HCT116 (cell line): Measurements from ENCODE around the gene PRKAG3. TPM values are rescaled to one million over a fixed set of nuclear protein-coding genes. Genes with fewer than 3 reads are reported as not detected.

Source experiments
- ATAC-seq: fragments of 200-7000 bp; cut with Tn5 transposase; 2 replicates; pipeline ENCODE4 v1.9.1; 2020; ENCODE audit warnings: mild to moderate bottlenecking, moderate library complexity
- BruUV-seq: library from RNA; stranded (reverse); fragments of 400-500 nt; replicated peaks from 2 replicates; lab custom pipeline; 2021; lab: Mats Ljungman, UMichigan
- CTCF ChIA-PET: fragments of 300-600 bp; sonication (Branson Sonifier 250); formaldehyde crosslinking; loops from one replicate; lab custom pipeline; 2021; ENCODE audit warnings: antibody characterized with exemption; lab: Charles Lee
- POLR2A ChIA-PET: fragments of 300-600, 350-600 bp; sonication (Branson Sonifier 250); formaldehyde crosslinking; loops from one replicate; lab custom pipeline; 2021; ENCODE audit warnings: antibody characterized with exemption; lab: Charles Lee
- RAD21 ChIA-PET, 2 experiments: fragments of 300-600 bp; sonication (Branson Sonifier 250); formaldehyde crosslinking; loops; one replicate each; lab custom pipeline; 2023; ENCODE audit warnings: low total read pairs in 2 of 2; ENCODE audit not compliant: uncharacterized antibody in 2 of 2, unreplicated experiment in 2 of 2, low non-redundant PET in 1 of 2; lab: Charles Lee
- DNase-seq: peaks from one replicate; pipeline ENCODE4 v3.0.0-alpha.2; 2010; ENCODE audit warnings: low read depth, low spot score
- H2AFZ ChIP-seq: fragments of 200-600 bp; shearing (Covaris generic), sonication (generic); 2 replicates; pipeline ENCODE4 v1.6.1; 2017; ENCODE audit warnings: low read depth, mixed run types, mixed read lengths, antibody characterized with exemption, low read length; ENCODE audit not compliant: poor library complexity, severe bottlenecking
- H3K27ac ChIP-seq: 2 replicates; pipeline ENCODE4 v1.5.1; 2012; ENCODE audit warnings: low read depth, low read length
- H3K27me3 ChIP-seq: fragments of 200-600 bp; sonication (generic); 2 replicates; pipeline ENCODE4 v1.6.1; 2016; ENCODE audit warnings: mixed run types, low read length, mixed read lengths; ENCODE audit not compliant: insufficient read depth
- H3K36me3 ChIP-seq, 2 experiments: fragments of 200-500 bp in 1 of 2; fragments of 200-600 bp in 1 of 2; sonication (Bioruptor generic) in 1 of 2; sonication (generic) in 1 of 2; 2 replicates each; pipeline versions ENCODE4 v1.5.1 to v1.6.1; 2014 to 2016; ENCODE audit warnings: low read length in 2 of 2, inconsistent platforms in 1 of 2, mixed read lengths in 1 of 2, mixed run types in 1 of 2; ENCODE audit not compliant: insufficient read depth in 2 of 2, control insufficient read depth in 1 of 2
- H3K4me1 ChIP-seq, 2 experiments: fragments of 200-600 bp in 1 of 2; sonication (generic) in 1 of 2; 2 replicates each; pipeline versions ENCODE4 v1.5.1 to v1.6.1; 2012 to 2017; ENCODE audit warnings: low read length in 2 of 2, inconsistent platforms in 1 of 2, mild to moderate bottlenecking in 1 of 2, mixed read lengths in 1 of 2, mixed run types in 1 of 2, moderate library complexity in 1 of 2; ENCODE audit not compliant: insufficient read depth in 2 of 2, control insufficient read depth in 1 of 2
- H3K4me2 ChIP-seq: fragments of 200-600 bp; sonication (generic); 2 replicates; pipeline ENCODE4 v1.6.1; 2017; ENCODE audit warnings: mixed run types, low read length, mixed read lengths
- H3K4me3 ChIP-seq, 2 experiments: fragments of 200-600 bp in 1 of 2; sonication (generic) in 1 of 2; replicated peaks in 1 of 2; 2 replicates each; pipeline ENCODE4 v1.5.1; 2011 to 2016; ENCODE audit warnings: low read length in 2 of 2, control low read depth in 1 of 2, low read depth in 1 of 2, mild to moderate bottlenecking in 1 of 2, mixed read lengths in 1 of 2, mixed run types in 1 of 2
- H3K79me2 ChIP-seq: fragments of 200-600 bp; sonication (generic); 2 replicates; pipeline ENCODE4 v1.6.1; 2017; ENCODE audit warnings: mild to moderate bottlenecking, mixed run types, low read length, moderate library complexity, mixed read lengths; ENCODE audit not compliant: insufficient read depth
- H3K9ac ChIP-seq: fragments of 200-600 bp; sonication (generic); 2 replicates; pipeline ENCODE4 v1.6.1; 2016; ENCODE audit warnings: low read length, mixed read lengths
- H3K9me2 ChIP-seq: fragments of 200-600 bp; sonication (generic), shearing (Covaris generic); 2 replicates; pipeline ENCODE4 v1.6.1; 2017; ENCODE audit warnings: mixed run types, mild to moderate bottlenecking, moderate library complexity; ENCODE audit not compliant: insufficient read depth
- H3K9me3 ChIP-seq, 2 experiments: fragments of 200-500 bp in 1 of 2; fragments of 200-600 bp in 1 of 2; sonication (Bioruptor generic) in 1 of 2; sonication (generic) in 1 of 2; 2 replicates each; pipeline ENCODE4 v1.6.1; 2014 to 2017; ENCODE audit warnings: low read length in 2 of 2, mixed read lengths in 2 of 2, inconsistent platforms in 1 of 2, low read depth in 1 of 2, mild to moderate bottlenecking in 1 of 2, mixed run types in 1 of 2, moderate library complexity in 1 of 2; ENCODE audit not compliant: control insufficient read depth in 1 of 2, insufficient read depth in 1 of 2
- H4K20me1 ChIP-seq: fragments of 200-600 bp; sonication (generic), shearing (Covaris generic); 2 replicates; pipeline ENCODE4 v1.6.1; 2017; ENCODE audit warnings: mixed run types, mild to moderate bottlenecking, moderate library complexity; ENCODE audit not compliant: insufficient read depth
- CBX3 ChIP-seq: IDR thresholded peaks from 2 replicates; pipeline ENCODE4 v1.6.1; 2012; ENCODE audit warnings: low read depth
- CEBPB ChIP-seq: IDR thresholded peaks from 2 replicates; pipeline ENCODE4 v1.6.1; 2012; ENCODE audit warnings: low read depth
- EGR1 ChIP-seq: IDR thresholded peaks from 2 replicates; pipeline ENCODE4 v1.6.1; 2012; ENCODE audit warnings: low read depth
- ELF1 ChIP-seq: IDR thresholded peaks from 2 replicates; pipeline ENCODE4 v1.6.1; 2012; ENCODE audit warnings: low read depth, borderline replicate concordance
- EZH2phosphoT487 ChIP-seq: fragments of 200-600 bp; IDR thresholded peaks from 2 replicates; pipeline ENCODE4 v1.6.1; 2018; ENCODE audit warnings: antibody characterized with exemption, borderline replicate concordance
- FOSL1 ChIP-seq: IDR thresholded peaks from 2 replicates; pipeline ENCODE4 v1.6.1; 2012; ENCODE audit warnings: low read depth
- POLR2A ChIP-seq: IDR thresholded peaks from 2 replicates; pipeline ENCODE4 v1.7.0; 2011; ENCODE audit warnings: borderline replicate concordance; ENCODE audit not compliant: insufficient read depth, insufficient read length; ENCODE audit errors: extremely low read depth
- POLR2AphosphoS5 ChIP-seq: IDR thresholded peaks from 2 replicates; pipeline ENCODE4 v1.6.1; 2011; ENCODE audit warnings: mild to moderate bottlenecking, low read depth, low read length, moderate library complexity
- RAD21 ChIP-seq: IDR thresholded peaks from 2 replicates; pipeline ENCODE4 v1.6.1; 2012; ENCODE audit warnings: low read depth, mild to moderate bottlenecking
- SIN3A ChIP-seq: IDR thresholded peaks from 2 replicates; pipeline ENCODE4 v1.6.1; 2012; ENCODE audit warnings: low read depth
- SP1 ChIP-seq: IDR thresholded peaks from 2 replicates; pipeline ENCODE4 v1.6.1; 2012; ENCODE audit warnings: low read depth
- TCF7L2 ChIP-seq: IDR thresholded peaks from 2 replicates; pipeline ENCODE4 v1.7.0; 2011; ENCODE audit warnings: borderline replicate concordance, inconsistent platforms; ENCODE audit not compliant: insufficient read depth, insufficient read length; ENCODE audit errors: extremely low read depth
- YY1 ChIP-seq: IDR thresholded peaks from 2 replicates; pipeline ENCODE4 v1.6.1; 2011; ENCODE audit warnings: low read length, low read depth, moderate library complexity, mild to moderate bottlenecking; ENCODE audit not compliant: insufficient replicate concordance; ENCODE audit errors: extremely low read depth
- ZFX ChIP-seq: fragments of 450-650 bp; IDR thresholded peaks from 2 replicates; pipeline ENCODE4 v1.6.1; 2017
- ZNF274 ChIP-seq: fragments of 200-500 bp; sonication (Bioruptor generic); IDR thresholded peaks from 2 replicates; pipeline ENCODE4 v1.6.1; 2014; ENCODE audit warnings: mild to moderate bottlenecking, low read depth, low read length, inconsistent platforms
- intact Hi-C: fragments of 100-400 bp; cut with micrococcal nuclease; formaldehyde crosslinking; loops from 2 replicates; pipeline ENCODE4 v1.10.0; 2022
- total RNA-seq: library from RNA; stranded (reverse); gene quantifications from one replicate; pipeline ENCODE4 v1.2.1, GENCODE V29; 2021; ENCODE audit not compliant: unreplicated experiment
- TF ChIP-seq, protein P1 (sequence below): IDR thresholded peaks from 2 replicates; pipeline ENCODE4 v1.6.1; 2012; ENCODE audit warnings: low read depth

Gene PRKAG3
- total RNA-seq, 1 experiment from 2014 or later = not detected

DNA sequence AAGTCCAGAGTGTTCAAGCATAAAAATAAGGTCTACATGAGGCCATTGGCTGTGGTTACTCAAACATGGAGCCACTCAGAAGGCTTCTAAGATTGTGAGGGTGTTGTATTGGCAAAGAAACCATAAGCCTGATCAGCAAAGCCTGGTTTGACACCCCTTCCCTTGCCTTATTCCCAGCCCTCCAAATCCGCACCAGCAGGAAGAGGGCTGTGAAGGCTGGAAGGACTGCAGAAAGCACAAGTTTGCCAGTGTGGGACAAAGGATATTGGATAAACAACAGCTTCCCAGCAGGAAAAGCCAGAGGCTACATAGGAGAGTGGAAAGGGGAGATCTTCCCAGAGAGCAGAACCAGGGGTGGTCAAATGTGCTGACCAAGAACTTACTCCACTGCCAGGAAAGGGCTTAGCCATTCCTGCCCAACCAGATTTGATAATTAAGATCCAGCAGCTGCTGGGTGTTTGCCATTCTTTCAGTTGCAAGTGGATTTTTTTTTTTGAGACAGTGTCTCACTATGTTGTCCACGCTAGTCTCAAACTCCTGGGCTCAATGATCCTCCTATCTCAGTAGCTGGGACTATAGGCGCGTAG, 1.5 kb upstream of the PRKAG3 start:
- H3K4me2 ChIP-seq = peak overlapping the region; percentile 52; the same call in 1 of the 2 replicates
- H3K27ac ChIP-seq = no peak overlapping the region
- DNase-seq = no peak
- intact Hi-C loops = no loop called here
- no peaks in the 10 kb centered on the region for H4K20me1 ChIP-seq
- no peak for TF ChIP-seq SIN3A
- no peak for TF ChIP-seq EGR1
- no peak for TF ChIP-seq SP1
- TF ChIP-seq POLR2A = no peak
- TF ChIP-seq TCF7L2 = no peak
- no peak for TF ChIP-seq ZNF274
- no peak for TF ChIP-seq RAD21
- TF ChIP-seq, protein P1, sequence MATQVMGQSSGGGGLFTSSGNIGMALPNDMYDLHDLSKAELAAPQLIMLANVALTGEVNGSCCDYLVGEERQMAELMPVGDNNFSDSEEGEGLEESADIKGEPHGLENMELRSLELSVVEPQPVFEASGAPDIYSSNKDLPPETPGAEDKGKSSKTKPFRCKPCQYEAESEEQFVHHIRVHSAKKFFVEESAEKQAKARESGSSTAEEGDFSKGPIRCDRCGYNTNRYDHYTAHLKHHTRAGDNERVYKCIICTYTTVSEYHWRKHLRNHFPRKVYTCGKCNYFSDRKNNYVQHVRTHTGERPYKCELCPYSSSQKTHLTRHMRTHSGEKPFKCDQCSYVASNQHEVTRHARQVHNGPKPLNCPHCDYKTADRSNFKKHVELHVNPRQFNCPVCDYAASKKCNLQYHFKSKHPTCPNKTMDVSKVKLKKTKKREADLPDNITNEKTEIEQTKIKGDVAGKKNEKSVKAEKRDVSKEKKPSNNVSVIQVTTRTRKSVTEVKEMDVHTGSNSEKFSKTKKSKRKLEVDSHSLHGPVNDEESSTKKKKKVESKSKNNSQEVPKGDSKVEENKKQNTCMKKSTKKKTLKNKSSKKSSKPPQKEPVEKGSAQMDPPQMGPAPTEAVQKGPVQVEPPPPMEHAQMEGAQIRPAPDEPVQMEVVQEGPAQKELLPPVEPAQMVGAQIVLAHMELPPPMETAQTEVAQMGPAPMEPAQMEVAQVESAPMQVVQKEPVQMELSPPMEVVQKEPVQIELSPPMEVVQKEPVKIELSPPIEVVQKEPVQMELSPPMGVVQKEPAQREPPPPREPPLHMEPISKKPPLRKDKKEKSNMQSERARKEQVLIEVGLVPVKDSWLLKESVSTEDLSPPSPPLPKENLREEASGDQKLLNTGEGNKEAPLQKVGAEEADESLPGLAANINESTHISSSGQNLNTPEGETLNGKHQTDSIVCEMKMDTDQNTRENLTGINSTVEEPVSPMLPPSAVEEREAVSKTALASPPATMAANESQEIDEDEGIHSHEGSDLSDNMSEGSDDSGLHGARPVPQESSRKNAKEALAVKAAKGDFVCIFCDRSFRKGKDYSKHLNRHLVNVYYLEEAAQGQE = no peak
- no peak for TF ChIP-seq ZFX
- TF ChIP-seq POLR2AphosphoS5 = no peak
- TF ChIP-seq ELF1 = no peak
- TF ChIP-seq CBX3 = no peak
- TF ChIP-seq CEBPB = no peak
- no peak for TF ChIP-seq FOSL1
- TF ChIP-seq YY1 = no peak
- TF ChIP-seq EZH2phosphoT487 = no peak
- no TSS peak for BruUV-seq
- H3K9ac ChIP-seq = no peak overlapping the region
- no peaks in the 10 kb centered on the region for H3K9me3 ChIP-seq
- ChIA-PET POLR2A (interaction anchor here (1.3 kb wide), 1 partner anchor 10 kb away, joined by 3 read pairs; no protein-coding TSS in a partner anchor), CTCF (no interaction called here), RAD21 (no interaction called here)
- H2AFZ ChIP-seq = no peak overlapping the region
- ATAC-seq = no peak
- no peaks in the 10 kb centered on the region for H3K9me2 ChIP-seq
- no peaks in the 10 kb centered on the region for H3K27me3 ChIP-seq
- no peak overlapping the region for H3K4me3 ChIP-seq
- H3K4me1 ChIP-seq = peaks cover 28 to 40% of the 10 kb centered on the region in 2 experiments
- no peaks in the 10 kb centered on the region for H3K36me3 ChIP-seq
- no peaks in the 10 kb centered on the region for H3K79me2 ChIP-seq
